ENCODE data around the gene CSH2.
"Not testable (repeated sequence)": the region's sequence is repeated elsewhere in the genome, so short reads cannot be mapped to it uniquely, and the experiment has no call there.

The CSH2 gene

DNA sequence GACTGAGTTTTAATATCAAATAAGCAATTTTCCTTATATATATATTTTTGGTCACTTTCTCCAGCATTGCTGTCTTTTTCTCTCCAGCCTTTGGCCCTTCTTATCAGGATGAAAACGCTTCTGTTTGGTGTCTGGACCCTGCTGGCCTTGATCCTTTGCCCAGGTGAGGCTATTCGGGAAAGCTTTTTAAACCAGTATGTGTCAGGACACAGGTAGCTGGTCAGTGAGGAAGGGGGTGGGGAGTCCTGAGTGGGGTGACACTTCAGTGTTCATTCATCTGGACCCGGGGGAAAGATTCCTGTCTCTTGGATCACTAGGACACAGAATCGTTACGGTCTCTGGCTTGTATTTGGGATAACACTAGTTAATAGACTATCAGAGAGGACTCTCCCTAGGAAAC, 18.8 kb downstream of the CSH2 start:
- no peak for DNase-seq

- no peak for DNase-seq
Measured at GRCh38 chr17:63853260-63853659, 20.2 kb downstream of the CSH2 start.

GRCh38 chr17:63850401-63850800, 23.1 kb downstream of the CSH2 start:
- no peak for DNase-seq

DNA sequence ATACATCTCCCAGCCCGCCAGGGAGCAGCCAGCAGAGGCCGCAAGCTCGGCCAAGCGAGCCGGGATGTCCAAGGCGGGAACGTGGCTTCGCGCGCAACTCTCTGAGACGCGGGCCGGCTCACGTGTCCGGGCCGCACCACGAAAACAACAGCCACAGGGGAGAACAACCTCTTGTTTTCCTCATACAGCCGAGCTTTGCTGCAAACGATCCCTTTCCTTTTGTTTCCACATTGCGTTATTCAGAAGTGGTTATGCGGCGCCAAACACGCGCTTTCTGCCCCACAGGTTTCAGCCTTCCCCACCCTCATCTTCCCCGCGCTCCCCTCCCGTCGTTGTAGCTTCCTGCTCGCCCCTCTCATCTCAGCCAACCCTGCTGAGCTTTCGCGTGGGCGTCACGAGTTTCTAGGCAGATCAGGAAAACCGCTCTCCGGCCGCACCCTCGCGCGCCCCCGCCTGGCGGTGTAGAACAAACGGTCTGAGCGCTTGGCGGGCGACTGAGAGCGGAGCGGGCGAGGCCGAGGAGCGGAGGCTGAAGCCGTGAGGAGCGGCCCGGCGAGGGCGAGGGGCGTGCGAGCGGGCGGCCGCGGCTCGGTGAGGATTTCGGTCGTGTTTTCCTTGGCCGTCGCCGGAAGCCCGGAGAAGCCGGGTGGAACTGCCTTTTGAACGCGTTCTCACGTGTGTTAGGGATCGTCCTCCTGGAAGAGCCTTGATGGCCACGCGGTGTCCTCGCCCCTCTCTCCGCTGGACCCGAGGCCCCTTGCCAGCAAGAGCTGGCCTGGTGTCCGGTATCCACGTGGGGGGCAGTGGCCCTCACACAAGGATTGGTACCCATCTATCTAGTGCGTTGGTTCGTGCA, 24.4 kb downstream of the CSH2 start:
- DNase-seq, result no peak

DNA sequence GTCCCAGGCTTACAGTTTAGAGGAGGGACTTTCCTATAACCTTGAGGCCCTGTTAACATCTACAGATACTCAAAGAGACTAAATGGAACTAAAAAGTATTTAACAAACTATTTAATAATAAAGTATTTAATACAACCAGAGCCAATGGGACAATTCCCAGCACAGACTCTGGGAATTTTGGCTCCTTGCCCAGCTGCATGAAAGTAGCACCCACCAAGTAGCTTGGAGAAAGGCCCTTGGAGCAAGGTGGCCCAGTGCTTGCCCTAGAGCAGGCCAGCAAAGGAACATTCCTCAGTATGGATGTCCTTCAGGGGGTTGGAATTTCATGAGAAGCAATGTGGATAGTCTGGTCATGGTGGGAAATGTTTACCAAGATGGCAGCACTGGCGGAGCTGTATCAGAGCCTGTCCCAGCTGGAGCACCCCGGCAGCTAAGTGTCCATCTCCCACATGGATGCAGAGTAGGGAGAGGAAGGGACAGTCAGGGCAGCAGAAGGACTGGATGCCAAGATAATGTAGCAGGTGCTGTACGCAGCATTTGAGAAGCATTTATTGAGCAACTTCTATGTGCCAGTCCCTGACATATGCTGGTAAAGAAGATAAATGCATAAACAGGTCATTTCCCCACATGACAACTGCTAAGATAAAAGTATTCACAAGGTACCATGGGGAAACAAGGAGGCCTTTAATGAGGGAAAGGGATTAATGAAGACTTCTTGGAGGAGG, 25.8 kb downstream of the CSH2 start:
- DNase-seq, result no peak

GRCh38 chr17:63845509-63845908, 28.0 kb downstream of the CSH2 start:
- DNase-seq, result no peak

- no peak for DNase-seq
Measured at GRCh38 chr17:63843910-63844677, 29.4 kb downstream of the CSH2 start.

DNA sequence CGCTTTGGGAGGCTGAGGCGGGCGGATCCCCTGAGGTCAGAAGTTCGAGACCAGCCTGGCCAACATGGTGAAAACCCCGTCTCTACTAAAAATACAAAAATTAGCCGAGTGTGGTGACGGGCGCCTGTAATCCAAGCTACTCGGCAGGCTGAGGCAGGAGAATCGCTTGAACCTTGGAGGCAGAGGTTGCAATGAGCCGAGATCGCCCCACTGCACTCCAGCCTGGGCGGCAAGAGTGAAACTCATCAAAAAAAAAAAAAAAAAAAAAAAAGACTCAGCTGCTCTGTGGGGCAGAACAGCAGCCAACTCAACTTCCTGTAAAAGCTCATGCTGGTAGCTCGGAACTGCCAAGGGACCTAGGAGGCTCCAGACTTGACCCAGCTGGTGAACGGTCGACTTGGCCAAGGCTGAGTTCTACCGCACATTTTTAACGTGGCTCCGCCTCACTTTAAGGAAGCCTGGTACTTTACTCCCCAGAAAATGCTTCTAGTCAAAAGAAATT, 30.0 kb downstream of the CSH2 start:
- not testable (repeated sequence) for DNase-seq

GRCh38 chr17:63842540-63843386, 30.7 kb downstream of the CSH2 start, which contains the start of gene SMARCD2:
TSS of gene SMARCD2 (minus strand) at chr17:63842685. CDS start at chr17:63842674, 11 bp downstream.
- peak; percentile 95 to 96 for DNase-seq

DNA sequence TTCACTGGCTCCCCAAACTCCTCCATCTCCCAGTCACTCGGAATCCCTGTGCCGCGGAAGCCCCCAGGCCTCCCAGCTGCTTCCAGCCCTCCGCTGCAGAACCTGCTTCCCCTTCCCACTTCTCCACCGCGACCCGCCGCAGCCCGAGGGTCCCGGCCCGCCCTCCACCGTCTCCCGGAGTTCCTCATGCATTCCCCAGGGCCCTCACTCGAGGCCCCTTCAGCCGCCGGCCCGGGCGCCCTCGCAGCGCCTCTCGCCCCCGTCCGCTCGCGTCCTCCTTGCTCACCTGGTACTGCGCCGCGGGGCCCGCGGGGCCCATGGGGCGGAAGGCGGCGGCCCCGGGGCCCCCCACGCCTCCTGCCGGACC, 31.3 kb downstream of the CSH2 start:
- no peak for DNase-seq

GRCh38 chr17:63841350-63842172, 31.9 kb downstream of the CSH2 start:
- no peak for DNase-seq

DNA sequence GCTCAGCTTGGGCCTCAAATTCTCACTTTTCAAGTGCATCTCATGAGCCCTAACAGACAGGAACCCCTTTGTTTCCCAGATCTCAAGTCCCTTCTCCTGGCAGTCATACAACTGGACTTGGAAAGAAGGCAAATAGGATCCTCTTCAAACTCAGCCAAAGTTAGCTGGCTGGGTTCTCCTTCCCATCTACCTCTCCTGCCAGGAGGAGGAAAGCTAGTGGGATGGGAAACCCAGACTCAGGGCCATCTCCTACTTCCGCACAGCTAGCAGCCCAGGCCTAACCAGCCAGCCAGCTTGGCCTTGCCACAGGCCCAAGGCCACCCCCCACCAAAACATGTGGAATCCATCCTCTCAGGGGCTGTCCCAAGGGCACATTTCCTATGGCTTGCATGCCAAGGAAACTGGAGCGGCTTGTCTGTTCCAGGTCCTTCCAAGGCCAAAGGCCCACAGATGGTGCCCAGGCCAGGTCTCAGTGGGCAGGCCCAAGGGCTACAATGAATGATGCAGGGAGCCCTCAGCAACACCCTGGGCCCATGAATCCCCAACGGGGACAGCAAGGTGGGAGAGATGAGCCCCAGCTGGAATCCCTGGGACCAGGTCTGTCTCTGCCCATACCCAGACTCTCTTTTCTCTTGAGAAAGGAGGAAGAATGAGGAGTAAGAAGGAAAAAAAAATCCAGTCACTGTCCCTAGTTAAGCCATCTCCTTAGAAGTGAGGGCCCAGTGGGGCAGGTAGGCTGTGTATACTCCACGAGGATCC, 32.7 kb downstream of the CSH2 start:
- no peak for DNase-seq

DNA sequence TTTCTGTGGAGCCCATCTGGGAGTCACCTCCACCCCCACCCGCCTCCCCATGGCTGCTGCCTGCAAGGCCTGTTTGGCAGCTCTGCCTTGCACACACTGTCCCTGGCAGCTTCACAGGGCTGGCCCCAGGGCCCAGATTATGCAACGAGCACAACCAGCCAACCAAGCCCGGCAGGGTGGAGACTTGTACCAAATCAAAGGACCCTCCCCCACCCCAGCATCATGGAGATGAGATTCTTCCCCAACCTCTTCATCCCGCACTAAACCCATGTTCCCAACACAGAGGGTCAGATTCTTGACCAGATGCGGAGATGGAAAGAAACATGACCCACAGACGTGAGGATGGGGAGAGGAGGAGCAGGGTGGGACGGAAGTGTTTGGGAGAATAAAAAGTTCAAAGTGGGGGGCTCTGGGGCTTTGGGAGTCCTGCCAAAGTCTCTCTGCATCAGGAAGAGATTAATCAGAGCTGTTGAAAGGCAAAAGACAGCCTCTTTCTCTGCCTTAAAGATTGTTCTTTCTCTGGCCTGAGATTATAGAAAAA, 34.8 kb downstream of the CSH2 start:
- no peak for DNase-seq

- no peak for DNase-seq
Measured at GRCh38 chr17:63837962-63838600, 35.4 kb downstream of the CSH2 start.

DNA sequence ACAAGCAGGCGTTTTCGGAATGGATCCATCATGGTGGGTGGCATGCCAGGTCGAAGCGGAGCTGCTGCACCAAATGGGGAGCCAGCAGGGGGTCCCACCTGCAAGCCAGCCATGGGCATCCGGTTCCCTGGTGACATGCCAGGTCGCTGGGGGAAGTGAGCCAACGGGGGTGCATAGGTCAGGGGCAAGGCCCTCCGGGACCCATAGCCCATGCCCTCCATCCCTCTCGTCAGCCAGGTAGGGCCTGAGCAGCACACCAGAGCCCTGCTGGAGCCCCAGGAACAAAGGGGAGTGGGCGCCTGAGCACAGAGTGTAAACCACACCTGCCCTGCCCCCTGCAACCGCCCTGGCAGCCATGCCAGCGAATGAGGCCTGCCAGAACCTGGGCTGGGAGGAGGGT, 36.0 kb downstream of the CSH2 start:
- DNase-seq, result no peak

- DNase-seq, result no peak
Measured at GRCh38 chr17:63836811-63837210, 36.7 kb downstream of the CSH2 start.

- no peak for DNase-seq
Measured at GRCh38 chr17:63835167-63835720, 38.2 kb downstream of the CSH2 start.

DNA sequence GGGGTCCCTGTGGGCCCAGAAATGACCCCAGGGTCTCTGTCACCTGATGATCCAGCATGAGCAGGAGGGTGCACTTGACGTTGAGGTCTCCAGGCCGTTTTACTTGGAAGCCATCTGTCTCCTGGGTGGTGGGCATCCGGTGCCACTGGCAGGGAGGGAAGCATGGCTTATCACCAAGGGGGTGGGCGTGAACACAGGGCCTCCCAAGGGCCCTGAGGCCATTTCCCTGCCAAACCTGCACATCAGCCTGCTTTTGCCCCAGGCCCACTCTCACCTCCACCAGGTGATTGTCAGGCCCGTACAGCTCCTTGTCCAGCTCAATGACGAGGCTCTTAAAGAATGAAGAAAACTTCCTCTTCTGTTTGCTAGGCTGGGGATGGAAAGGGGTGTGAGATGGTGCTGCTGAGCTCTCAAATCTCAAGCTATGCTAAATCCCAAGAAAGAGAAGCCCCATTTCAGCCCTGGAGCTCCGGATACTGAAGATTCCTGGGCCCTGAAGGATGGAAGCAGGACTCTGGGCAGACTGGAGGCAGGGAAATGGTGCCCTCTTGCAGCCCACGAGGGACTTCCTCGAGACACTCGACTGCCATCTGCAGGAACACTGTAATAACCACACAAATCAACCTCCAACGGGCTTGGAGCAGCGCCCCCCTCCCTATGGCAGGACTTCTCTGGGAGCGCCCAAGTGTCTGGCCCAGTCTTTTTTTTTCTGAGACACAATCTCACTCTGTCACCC, 38.9 kb downstream of the CSH2 start:
- DNase-seq, result peak; percentile 57 to 66
